Measurements from ENCODE around the gene DLG1. TPM values are rescaled to one million over a fixed set of nuclear protein-coding genes. Genes with fewer than 3 reads are reported as not detected.

DLG1 gene
- total RNA-seq, 1 experiment from 2014 or later = 127 TPM

DNA sequence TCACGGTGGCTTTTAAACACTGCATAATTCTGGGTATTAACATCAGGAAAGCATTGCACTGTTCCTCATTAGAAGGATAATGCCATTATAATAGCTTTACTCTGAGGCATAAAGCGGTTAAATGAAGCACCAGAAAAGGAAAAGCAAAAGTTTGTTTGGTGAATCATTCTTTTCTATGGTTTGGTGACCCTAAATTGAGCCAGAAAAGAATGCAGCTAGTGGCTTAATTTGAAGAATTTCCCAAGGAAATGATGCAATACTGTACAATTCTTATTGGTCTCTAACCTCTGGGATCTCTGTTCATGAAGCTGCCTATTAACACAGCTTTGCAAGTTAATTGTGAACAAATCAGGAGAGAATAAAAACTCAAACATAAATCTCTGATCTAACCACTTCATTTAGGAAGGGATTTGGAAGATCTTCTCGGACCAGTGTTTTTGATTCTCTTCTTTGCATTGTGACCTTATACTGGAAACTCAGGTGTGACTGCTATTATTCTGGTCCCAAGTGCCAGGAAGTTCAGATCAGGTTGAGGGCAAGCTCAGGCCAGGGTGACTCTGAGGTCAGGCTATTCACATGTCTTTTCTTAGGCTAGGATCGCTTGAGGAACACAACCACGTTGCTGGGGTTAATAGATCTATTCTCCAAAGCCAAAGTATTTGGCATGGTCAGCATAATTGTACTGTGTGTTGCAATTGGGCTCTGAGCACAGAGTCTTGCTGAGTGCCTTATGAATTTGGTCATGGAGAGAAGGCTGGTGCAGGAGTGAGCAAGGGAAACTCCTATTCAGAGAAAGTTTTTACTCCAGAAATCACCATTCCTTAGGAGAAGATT is 11.3 kb upstream of the DLG1 start:
- Mint-ChIP-seq H3K4me3 (ENCODE audit: low read depth, unreplicated experiment) (peak overlapping the region; percentile 38), H3K4me1 (ENCODE audit: low read depth, unreplicated experiment) (peaks cover 57% of the 10 kb centered on the region), H3K27ac (ENCODE audit: unreplicated experiment) (peak overlapping the region; percentile 95), H3K27me3 (ENCODE audit: unreplicated experiment) (no peaks in the 10 kb centered on the region), H3K9me3 (ENCODE audit: low read depth, unreplicated experiment) (peaks cover 4% of the 10 kb centered on the region), H3K36me3 (ENCODE audit: insufficient read depth, unreplicated experiment) (peaks cover 19% of the 10 kb centered on the region)
- peak; percentile 56 for DNase-seq
- BruUV-seq (replicated peaks) = no TSS peak
- TF ChIP-seq, protein P1, sequence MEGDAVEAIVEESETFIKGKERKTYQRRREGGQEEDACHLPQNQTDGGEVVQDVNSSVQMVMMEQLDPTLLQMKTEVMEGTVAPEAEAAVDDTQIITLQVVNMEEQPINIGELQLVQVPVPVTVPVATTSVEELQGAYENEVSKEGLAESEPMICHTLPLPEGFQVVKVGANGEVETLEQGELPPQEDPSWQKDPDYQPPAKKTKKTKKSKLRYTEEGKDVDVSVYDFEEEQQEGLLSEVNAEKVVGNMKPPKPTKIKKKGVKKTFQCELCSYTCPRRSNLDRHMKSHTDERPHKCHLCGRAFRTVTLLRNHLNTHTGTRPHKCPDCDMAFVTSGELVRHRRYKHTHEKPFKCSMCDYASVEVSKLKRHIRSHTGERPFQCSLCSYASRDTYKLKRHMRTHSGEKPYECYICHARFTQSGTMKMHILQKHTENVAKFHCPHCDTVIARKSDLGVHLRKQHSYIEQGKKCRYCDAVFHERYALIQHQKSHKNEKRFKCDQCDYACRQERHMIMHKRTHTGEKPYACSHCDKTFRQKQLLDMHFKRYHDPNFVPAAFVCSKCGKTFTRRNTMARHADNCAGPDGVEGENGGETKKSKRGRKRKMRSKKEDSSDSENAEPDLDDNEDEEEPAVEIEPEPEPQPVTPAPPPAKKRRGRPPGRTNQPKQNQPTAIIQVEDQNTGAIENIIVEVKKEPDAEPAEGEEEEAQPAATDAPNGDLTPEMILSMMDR (IDR thresholded peaks at IDR 0.05; ENCODE audit: unreplicated experiment) = no peak
- CTCF ChIA-PET = interaction anchor here (0.8 to 1.6 kb wide), 4 partner anchors 12 to 211 kb away, joined by 4 to 6 read pairs (median 4); no protein-coding TSS in a partner anchor
- intact Hi-C loops (cut with micrococcal nuclease; ENCODE audit: unreplicated experiment) = loop anchor here (5.0 kb wide), 1 partner anchor 153 kb away; no protein-coding TSS in a partner anchor

DNA sequence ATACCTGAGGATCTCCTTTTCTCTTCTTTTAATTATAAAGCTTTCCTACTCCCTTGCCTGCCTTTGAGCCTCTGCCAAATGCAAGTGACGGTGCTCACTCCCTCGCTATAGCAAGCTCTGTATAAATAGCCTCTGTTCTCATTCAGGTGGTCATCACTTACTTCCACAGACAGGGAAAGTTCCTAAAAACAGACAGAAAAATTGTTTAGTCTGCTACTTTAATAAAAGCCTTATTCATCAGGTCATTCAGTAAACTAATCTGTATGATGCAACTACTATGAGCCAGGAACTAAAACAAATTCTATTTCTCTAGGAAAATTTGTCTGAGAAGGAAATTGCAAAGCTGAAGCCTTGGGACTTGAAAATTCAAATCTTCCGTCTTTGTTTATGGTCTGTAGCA is 10.2 kb upstream of the DLG1 start:
- TF ChIP-seq, protein P1 (IDR thresholded peaks at IDR 0.05; ENCODE audit: unreplicated experiment) = no peak
- CTCF ChIA-PET = interaction anchor here (1.0 to 1.6 kb wide), 3 partner anchors 11 to 194 kb away, joined by 3 to 6 read pairs (median 4); no protein-coding TSS in a partner anchor
- peaks cover 4% of the 10 kb centered on the region for H3K9me3 Mint-ChIP-seq (ENCODE audit: low read depth, unreplicated experiment)
- peaks cover 19% of the 10 kb centered on the region for H3K36me3 Mint-ChIP-seq (ENCODE audit: insufficient read depth, unreplicated experiment)
- no TSS peak for BruUV-seq (replicated peaks)
- H3K4me1 Mint-ChIP-seq (ENCODE audit: low read depth, unreplicated experiment) = peaks cover 57% of the 10 kb centered on the region
- no peak for DNase-seq
- intact Hi-C loops (cut with micrococcal nuclease; ENCODE audit: unreplicated experiment) = loop anchor here (5.0 kb wide), 1 partner anchor 154 kb away; no protein-coding TSS in a partner anchor
- peak overlapping the region; percentile 9 for H3K4me3 Mint-ChIP-seq (ENCODE audit: low read depth, unreplicated experiment)
- H3K27ac Mint-ChIP-seq (ENCODE audit: unreplicated experiment) = peak overlapping the region; percentile 95
- no peaks in the 10 kb centered on the region for H3K27me3 Mint-ChIP-seq (ENCODE audit: unreplicated experiment)

DNA sequence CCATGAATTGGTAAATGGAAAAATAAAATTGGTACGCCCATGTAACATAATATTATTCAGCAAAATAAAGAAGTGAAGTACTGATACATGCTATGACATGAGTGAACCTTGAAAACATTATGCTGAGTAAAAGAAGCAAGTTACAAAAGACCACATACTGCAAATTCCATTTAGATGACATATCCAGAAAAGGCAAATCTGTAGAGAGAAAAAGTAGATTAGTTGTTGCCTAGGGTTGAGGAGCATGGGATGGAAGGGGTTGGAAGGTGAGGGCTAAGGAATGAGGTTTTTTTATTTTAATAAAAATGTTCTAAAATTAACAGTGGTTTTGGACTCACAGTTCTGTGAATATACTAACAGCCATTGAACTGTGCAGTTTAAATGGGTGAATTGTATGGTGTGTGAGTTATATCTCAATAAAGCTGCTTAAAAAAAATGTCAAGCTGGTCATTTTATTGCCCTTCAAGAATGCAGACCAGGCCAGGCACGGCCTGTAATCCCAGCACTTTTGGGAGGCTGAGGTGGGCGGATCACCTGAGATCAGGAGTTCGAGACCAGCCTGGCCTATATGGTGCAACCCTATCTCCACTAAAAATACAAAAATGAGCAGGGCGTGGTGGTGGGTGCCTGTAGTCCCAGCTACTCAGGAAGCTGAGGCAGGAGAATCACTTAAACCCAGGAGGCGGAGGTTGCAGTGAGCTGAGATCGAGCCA is 8.1 kb upstream of the DLG1 start:
- H3K9me3 Mint-ChIP-seq (ENCODE audit: low read depth, unreplicated experiment) = no peaks in the 10 kb centered on the region
- H3K27ac Mint-ChIP-seq (ENCODE audit: unreplicated experiment) = peak overlapping the region; percentile 75
- DNase-seq = no peak
- TF ChIP-seq, protein P1 (IDR thresholded peaks at IDR 0.05; ENCODE audit: unreplicated experiment) = no peak
- H3K4me1 Mint-ChIP-seq (ENCODE audit: low read depth, unreplicated experiment) = peaks cover 58% of the 10 kb centered on the region
- H3K27me3 Mint-ChIP-seq (ENCODE audit: unreplicated experiment) = no peaks in the 10 kb centered on the region
- no TSS peak for BruUV-seq (replicated peaks)
- CTCF ChIA-PET = interaction anchor here (0.6 kb wide), 1 partner anchor 105 kb away, joined by 5 read pairs; no protein-coding TSS in a partner anchor
- H3K36me3 Mint-ChIP-seq (ENCODE audit: insufficient read depth, unreplicated experiment) = peaks cover 19% of the 10 kb centered on the region
- intact Hi-C loops (cut with micrococcal nuclease; ENCODE audit: unreplicated experiment) = loop anchor here (5.0 kb wide), 1 partner anchor 156 kb away; no protein-coding TSS in a partner anchor
- no peak overlapping the region for H3K4me3 Mint-ChIP-seq (ENCODE audit: low read depth, unreplicated experiment)

DNA sequence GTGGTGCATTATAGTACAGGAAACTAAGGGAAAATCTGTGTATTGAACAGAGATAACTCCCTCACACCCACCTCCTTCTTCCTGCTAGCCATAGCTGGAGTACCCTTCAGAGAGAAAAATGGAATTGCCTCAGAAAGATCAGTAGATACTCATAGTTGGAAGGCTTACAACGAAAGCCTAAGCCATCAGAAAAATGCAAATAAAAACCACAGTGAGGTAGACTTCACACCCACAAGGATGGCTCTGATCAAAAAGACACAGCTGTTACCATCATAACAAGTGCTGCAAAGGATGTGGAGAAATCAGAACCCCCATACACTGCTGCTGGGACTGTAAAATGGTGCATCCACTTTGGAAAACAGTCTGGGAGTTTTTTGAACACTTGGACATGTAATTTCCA is 7.4 kb upstream of the DLG1 start:
- TF ChIP-seq, protein P1 (IDR thresholded peaks at IDR 0.05; ENCODE audit: unreplicated experiment) = no peak
- no peak overlapping the region for H3K4me3 Mint-ChIP-seq (ENCODE audit: low read depth, unreplicated experiment)
- intact Hi-C loops (cut with micrococcal nuclease; ENCODE audit: unreplicated experiment) = loop anchor here (5.0 kb wide), 1 partner anchor 156 kb away; no protein-coding TSS in a partner anchor
- no peaks in the 10 kb centered on the region for H3K27me3 Mint-ChIP-seq (ENCODE audit: unreplicated experiment)
- H3K9me3 Mint-ChIP-seq (ENCODE audit: low read depth, unreplicated experiment) = no peaks in the 10 kb centered on the region
- BruUV-seq (replicated peaks) = no TSS peak
- peaks cover 23% of the 10 kb centered on the region for H3K36me3 Mint-ChIP-seq (ENCODE audit: insufficient read depth, unreplicated experiment)
- peak overlapping the region; percentile 75 for H3K27ac Mint-ChIP-seq (ENCODE audit: unreplicated experiment)
- H3K4me1 Mint-ChIP-seq (ENCODE audit: low read depth, unreplicated experiment) = peaks cover 51% of the 10 kb centered on the region
- CTCF ChIA-PET = no interaction called here
- no peak for DNase-seq

Measured in Calu3 (cell line).